Measurements from ENCODE around the gene OR52D1.

The OR52D1 gene

DNA sequence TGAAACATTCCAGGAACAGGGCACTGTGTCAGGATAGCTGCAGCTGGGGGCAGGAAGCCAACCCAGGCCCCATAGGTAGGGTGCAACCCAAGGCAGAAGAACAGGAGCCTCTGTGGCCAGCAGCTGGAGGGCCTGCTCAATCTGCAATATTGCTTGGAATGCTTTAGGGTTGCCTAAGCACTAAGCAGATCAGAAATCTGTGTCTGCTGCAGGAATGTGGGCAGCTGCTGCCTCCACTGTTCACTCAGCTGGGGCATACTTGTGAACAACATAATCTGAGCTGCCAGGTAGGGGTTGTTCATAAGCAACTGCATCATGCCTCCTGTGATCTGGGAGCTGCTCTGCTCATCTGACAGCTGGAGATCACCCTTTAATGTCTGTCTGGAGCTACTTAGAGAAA, 26.4 kb downstream of the OR52D1 start:
- DNase-seq, result no peak

DNA sequence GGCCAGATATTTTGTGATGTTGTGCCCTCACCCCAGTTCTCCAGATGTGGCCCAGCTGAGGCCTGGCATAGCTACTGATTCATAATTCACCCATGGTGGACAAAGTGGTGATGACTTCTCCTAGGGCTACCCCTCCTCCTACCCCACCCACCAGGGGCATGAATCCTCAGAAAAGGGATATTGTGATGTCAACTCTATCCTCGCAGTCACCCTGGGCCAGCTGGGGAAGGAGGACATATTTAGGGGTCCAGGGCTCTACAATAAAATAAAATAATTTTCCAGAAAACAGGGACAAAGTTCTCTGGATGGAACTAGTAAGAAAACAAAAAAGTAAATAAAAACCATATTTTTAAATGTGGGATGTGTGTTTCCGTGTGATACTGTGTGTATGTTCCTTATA, 28.1 kb downstream of the OR52D1 start, which contains the start of gene UBQLNL:
UBQLNL (minus strand) TSS at position 101 of the 400 bp plus-strand sequence. CDS start 258 bp downstream, outside the sequence.
- no peak for DNase-seq

DNA sequence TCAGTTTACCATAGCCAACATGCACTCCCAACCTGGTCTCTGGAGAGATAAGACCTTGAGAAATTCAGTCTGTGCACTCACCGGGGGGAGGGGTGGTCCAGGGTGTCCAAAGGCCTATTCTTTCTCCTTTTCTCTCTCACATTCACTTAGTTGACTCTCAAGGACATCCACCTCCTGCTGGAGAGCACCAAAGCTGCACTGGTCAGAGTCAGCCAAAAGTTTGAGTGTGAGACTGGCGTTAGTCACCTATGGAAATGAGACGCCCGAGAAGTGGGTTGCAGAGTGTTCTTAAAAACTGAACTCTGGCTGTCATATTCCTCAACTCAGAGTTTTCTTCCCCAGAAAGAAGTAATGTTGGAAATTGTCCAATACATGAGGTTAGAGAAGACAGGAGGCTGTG, 33.1 kb downstream of the OR52D1 start:
- DNase-seq, result no peak

DNA sequence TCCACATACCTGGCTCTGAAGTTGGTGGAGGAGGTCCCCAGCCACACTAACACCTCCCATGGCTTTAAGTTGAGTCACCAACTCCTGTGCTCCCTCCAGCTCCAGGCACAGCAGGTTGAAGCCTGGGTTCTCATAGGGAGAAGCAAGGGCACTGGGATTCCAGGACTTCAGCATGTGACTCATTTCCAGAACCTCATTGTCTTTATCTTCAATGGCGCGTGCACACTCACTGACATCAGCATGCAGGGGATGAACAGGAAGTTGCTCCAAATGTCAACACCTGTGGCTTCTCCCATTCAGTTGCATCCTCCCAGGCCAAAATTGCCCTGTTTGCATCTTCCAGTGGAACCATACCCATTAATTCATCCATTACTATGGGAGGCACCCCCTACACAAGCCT, 33.8 kb downstream of the OR52D1 start:
- no peak for DNase-seq

DNA sequence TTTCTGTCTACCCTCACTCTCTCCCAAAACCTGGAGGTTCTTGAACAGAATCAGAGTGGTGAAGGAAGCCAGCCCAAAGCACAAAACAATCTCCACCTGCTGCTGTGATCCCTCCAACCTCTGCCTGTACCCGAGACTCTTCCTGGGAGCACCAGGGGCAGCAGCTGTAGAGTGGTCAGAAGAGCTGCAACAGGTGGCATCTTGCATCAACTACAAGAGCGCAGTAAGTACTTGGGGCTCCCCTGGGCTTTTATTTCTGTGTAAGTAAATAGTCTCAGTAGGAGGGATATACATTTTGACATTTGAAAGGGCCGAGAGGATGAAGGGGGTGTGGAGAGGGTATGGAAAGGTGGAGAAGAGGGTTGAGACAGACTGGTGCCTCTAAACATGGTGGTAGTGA, 36.3 kb downstream of the OR52D1 start:
- no peak for DNase-seq

DNA sequence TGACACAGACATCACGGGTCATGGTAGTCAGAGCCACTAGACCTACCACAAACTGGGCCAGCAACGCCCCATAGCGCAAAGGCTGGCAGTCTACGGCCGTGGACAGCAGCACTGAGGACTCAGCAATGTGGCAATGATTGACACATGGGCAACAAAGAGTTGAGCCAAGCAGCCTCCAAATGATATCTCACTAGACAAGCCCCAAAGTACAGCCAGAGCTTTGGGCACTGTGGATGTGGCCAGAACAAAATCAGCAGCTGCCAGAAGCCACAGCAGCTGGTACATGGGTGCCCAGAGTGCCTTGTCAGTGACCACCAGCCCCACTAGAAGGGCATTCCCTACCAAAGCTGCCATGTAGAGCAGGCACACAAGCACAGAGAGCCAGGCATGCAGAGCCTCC, 39.2 kb downstream of the OR52D1 start:
- no peak for DNase-seq

DNA sequence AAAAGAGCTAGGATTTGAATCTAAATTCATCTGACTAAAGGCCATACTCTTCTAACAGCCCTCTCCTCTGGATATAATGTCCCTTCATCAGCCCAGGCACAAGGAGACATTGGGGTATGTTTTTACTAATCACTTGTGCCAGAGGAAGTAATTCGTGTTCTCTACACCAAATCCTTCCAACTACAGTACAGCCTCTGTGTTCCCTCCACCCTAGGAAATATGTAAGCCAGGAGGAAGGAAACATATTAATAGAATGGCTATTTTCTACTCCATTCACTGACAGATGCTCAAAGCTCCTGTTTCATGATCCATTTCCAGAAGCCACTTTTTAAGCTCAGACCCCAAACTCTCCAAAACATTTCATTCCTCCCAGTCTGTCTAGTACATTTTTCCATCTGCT, 40.0 kb downstream of the OR52D1 start:
- DNase-seq, result no peak

DNA sequence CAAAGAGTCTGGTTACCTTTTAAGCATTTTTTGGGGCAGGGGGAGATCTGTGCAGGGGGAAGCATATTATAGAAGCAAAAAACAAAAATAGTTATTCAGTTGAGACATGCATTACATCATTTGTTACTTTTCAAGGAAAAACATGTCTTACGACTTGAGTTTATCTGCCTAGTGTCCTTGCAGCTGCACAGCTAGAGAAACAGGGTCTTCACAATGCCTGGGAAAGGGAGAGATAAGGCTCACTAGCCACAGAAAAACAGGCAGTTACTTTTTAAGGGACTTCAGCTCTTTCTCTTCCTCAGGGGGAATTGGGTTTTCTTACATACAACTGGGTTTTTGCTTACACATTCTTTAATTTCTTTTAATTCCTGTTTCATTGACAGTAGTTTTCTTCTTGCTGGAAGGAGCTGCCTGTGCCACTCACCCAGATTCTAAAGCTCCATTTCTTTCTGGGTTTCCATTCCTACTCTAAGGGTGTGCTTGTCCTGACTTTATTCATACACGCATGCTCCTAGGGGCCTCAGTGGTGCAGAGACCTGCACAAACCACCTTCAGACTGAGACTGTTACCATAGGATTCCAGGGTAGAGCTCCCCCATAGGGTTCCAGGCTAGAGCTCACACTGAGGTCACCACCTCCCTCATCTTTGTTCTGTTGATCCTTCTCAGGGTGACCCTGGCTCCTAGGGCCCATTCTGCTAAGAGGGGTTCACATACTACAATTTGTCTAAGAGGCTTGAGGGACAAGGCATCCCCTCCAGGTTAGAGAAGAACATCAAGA, 42.8 kb downstream of the OR52D1 start:
- DNase-seq, result no peak

DNA sequence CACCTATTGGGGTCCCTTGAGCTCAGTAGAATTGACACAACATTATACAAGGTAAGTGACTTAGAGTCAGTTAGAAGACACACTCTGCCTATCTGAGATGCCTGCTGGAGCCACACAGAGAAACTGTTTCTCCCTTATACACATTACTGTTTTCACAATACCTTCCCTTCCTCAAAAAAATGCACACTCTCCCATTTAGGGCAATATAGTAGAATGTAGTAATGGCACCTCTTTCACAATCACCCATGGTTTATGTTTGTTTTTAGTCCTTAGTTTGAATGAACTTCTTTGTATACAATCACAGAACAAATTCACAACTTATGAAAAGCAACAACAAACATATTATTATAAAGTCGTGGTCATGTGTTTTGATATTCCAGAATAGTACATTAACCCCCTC, 45.6 kb downstream of the OR52D1 start:
- no peak for DNase-seq

DNA sequence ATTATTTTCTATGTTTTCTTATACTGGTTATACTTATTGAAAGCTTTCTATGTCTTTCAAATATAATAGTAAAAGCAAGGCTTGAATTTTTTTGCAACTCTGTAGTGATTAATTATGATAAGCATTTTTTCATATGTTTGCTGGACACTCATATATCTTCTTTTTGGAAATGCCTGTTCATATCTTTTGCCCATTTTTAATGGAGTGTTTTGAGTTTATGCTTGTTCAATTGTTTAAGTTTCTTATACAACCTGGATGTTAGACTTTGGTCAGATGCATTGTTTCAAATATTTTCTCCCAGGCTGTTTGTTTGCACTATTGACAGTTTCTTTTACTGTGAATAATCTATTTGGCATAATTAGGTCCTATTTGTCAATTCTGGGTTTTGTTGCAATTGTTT, 48.0 kb downstream of the OR52D1 start:
- DNase-seq, result no peak

All from NCI-H2029 (cell line).